Right renal cortex interstitium (tissue), 3 donors: ENCODE results near the gene NAGPA. TPM values are rescaled to one million over a fixed set of nuclear protein-coding genes. Genes with fewer than 3 reads are reported as not detected.

Experiments used
- DNase-seq, 3 donors: peaks; one replicate each; pipeline ENCODE4 v3.0.0-alpha.2; 2013; ENCODE audit warnings: low read depth in 3 of 3, low spot score in 2 of 3
- polyA plus RNA-seq, 3 donors: library from polyadenylated mRNA; unstranded; fragments of 120-200 nt; gene quantifications; one replicate each; pipeline ENCODE4 v1.2.1, GENCODE V29; 2013; ENCODE audit not compliant: insufficient read length in 3 of 3

NAGPA gene
- polyA plus RNA-seq, 3 donors: 8.4 to 9.0 (median 8.6) TPM

DNA sequence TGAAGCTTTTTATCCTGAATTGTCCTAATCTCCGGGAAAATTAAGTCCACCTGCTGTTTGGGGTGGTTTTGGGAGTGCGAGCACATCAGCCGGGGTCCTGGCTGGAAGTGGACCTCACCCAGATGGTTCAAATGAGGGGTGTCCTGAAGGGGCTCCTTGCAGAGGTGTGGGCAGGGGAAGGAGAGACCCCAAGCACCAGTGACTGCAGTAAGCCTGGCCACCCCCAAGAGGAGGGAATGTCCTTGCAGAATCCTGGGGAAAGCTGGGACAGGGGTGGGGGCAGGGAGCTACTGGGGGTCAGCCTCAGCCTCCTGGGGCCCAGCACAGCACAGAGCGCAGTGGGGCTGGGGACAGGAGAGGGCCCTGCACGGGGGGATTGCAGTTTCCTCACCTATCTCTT, 29.4 kb downstream of the NAGPA start:
- no peak for DNase-seq

DNA sequence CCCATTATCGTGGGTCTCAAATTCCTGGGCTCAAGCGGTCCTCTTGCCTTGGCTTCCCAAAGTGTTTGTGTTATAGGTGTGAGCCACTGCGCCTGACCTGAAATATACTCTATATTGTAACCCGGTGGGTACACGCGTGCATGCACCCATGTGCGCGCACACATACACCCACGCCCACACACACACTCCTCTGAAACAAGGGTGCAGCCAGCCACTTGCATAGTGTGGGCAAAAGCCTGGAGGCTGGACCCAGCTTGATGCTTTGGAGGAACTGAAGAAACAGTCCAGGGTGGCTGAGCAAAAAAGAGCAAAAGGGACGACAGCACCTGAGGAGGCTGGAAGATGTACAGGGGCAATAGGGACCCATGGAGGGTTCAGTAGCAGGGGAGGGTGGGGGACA, 29.9 kb downstream of the NAGPA start:
- no peak for DNase-seq

DNA sequence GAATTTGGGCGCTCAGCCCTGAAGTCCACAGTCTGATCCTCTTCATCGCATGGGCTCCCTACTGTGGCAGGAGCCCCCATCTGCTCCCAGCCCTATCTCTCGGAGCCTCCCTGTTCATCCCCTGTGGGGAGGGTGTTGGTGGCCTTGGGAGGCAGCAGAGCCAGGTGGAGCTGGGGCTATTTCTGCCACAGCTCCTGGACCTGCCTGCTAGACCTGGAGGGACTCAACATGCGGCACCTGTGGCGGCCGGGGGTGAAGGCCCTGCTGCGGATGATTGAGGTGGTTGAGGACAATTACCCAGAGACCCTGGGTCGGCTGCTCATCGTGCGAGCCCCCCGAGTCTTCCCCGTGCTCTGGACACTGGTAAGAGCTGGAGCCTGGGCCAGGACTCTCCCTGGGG, 30.5 kb downstream of the NAGPA start:
- DNase-seq: no peak

DNA sequence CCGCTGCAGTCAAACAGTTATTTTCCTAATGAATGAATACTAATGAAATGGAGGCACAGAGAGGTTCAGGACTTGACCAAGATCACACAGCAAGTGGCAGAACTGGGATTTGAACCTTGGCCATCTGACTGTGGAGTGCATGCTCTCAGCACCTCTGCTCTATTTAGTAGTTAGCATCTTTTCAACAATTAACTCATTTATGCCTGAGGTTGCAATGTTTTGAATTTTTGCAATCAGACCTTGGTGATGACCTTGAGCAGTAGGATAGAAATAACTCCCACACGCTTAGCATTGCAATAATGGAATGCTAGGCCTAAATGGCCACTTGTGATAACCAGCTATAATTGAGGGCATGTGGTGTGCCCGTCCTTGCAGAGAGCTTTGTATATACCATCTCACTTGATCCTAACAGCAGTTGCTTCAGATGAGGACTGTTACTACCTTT, 31.0 kb downstream of the NAGPA start:
- no peak for DNase-seq

DNA sequence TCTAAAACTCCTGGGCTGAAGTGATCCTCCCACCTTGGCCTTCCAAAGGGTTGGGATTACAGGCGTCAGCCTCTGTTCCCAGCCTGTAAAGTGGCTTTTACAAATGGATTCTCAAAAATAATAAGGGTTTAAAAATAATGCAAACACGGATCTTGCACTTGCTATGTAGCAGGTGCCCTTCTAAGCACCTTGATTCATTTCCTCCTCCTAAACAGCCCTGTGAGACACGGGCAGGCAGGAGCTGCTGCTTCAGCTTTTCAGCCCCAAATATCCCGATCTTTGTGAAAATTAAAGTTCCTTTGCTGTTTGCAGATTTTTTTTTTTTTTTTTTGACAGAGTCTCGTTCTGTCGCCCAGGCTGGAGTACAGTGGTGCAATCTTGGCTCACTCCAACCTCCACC, 31.7 kb downstream of the NAGPA start:
- no peak for DNase-seq

DNA sequence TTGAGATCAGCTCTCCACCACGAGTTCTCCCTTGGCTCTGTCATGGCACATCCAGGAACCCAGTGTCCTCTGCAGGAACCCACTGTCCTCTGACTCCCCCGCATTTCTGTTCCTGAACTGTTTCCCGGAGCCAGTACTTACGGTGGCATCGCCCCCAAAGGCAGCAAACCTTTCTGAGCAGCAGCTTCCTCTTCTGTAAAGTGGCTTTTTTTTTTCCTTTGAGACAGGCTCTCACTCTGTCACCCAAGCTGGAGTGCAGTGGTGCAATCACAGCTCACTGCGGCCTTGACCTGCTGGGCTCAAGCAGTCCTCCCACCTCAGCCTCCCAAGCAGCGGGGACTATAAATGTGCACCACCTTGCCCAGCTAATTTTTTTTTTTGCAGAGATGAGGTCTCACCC, 32.2 kb downstream of the NAGPA start:
- DNase-seq: no peak

DNA sequence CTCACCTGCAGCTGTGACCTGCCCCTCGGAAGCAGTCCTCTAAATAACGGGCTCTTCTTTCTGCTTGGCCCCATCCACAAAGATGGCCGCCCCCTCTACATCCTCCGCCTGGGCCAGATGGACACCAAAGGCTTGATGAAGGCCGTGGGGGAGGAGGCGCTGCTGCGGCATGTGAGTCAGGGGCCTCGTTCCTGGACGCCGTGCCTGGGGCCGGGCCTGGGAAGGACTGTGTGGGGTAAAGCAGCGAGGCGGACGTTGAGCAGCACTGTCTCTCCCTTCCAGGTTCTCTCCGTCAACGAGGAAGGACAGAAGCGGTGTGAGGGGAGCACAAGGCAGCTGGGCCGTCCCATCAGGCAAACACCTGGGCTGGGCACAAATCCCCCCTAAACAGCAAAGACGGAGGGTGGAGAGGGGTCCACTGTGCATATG, 33.1 kb downstream of the NAGPA start:
- no peak for DNase-seq

DNA sequence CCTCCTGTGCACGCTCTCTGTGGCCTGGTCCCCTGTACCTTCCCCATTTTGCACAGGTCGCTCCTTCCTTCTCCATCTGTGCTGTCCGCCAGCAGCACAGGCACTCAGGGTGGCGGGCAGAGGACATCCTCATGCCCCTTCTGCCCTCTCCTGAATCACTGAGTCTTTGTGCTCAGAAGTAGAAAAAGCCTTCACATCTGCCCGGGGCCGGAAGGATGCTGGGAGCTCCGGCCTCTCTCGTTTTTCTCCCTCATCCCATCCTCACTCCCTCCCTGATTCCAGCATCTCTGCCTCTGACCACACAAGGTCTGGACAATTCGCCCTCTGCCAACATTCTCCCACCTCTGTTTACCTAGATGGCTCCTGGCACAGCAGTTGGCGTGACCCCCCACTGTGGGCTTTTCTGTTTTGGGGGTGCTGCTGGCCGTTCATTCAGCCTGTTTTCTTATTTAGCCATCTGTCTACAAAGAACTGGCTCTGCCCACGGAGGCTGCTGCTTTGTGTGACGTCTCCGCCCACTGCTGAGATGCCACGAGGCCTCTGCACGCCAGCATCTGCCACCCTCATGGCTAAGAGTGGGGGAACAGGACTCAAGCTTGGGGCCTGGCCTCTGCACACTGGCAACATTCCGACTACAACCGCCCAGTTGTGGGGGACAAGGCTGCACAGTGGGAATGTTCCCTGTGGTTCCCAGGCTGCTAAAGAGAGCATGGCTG, 38.9 kb downstream of the NAGPA start:
- DNase-seq: no peak

DNA sequence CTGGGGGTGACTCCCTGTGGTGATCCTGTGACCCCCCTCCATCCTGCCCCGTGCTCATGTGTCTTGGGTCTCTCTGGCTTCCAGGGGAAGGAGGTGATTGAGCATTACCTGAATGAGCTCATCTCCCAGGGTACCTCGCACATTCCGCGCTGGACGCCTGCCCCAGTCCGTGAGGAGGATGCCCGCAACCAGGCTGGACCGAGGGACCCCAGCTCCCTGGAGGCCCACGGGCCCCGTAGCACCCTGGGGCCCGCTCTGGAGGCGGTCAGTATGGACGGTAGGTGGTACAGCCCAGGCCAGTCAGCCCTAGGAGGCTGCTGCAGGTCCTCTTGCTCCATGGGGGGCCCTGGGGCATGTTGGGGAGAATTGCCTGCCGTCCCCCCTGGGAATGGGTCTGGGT, 42.0 kb downstream of the NAGPA start:
- DNase-seq: no peak

DNA sequence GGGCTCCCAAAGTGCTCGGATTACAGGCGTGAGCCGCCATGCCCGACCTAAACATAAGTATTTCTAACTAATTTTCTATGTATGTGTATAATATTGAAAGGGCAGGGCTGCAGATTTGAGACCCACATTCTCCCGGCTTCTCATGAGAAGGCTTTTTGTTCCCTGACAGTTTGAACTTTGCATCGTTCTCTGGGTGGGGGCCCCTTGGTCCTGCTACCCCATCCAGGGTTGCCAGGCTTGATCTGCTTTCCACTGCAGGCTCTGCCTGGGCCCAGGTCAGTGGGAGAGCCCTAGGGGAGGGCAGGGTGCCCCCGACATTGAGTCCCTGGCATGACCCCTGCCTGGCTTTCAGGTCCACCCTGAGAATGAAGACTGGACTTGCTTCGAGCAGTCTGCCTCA, 43.3 kb downstream of the NAGPA start:
- DNase-seq: no peak

DNA sequence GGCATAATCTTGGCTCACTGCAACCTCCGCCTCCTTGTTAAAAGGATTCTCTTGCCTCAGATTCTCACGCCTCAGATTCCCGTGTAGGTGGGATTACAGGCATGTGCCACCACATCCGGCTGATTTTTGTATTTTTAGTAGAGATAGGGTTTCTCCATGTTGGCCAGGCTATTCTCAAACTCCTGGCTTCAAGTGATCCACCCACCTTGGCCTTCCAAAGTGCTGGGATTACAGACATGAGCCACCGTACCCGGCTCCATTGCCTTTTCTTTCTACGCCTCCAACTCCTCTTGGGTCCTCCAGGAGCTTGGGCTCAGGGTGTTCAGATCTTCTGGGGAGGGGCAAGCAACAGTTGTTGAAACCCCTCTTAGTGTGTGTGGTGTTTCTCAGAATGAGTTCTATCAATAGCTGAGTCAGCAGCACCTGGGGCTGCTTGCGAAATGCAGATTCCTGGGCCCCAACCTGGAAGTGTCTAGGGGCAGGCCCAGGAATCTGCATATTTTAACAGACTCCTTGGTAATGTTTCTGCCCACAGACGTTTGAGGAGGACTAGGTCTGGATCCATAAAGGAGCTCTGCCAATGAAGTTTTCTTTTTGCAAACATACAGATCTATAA, 44.2 kb downstream of the NAGPA start:
- DNase-seq: no peak

DNA sequence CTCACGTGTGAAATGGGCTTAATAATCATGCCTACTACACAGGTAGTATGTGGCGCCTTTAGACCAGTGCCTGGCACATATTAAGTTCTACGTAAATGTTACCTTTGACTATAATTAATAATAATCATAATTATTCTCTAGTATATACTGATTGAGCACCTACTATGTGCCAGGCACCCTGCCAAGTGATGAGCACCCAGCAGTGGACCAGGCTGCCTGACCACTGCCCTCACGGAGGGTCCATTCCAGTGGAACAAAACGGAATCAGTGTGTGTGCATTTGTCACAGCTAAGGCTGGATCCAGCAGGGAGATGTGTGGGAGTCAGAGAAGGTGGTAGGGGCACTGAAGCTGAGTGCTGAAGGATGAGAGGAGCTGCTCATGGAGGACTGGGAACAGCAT, 45.1 kb downstream of the NAGPA start:
- no peak for DNase-seq

DNA sequence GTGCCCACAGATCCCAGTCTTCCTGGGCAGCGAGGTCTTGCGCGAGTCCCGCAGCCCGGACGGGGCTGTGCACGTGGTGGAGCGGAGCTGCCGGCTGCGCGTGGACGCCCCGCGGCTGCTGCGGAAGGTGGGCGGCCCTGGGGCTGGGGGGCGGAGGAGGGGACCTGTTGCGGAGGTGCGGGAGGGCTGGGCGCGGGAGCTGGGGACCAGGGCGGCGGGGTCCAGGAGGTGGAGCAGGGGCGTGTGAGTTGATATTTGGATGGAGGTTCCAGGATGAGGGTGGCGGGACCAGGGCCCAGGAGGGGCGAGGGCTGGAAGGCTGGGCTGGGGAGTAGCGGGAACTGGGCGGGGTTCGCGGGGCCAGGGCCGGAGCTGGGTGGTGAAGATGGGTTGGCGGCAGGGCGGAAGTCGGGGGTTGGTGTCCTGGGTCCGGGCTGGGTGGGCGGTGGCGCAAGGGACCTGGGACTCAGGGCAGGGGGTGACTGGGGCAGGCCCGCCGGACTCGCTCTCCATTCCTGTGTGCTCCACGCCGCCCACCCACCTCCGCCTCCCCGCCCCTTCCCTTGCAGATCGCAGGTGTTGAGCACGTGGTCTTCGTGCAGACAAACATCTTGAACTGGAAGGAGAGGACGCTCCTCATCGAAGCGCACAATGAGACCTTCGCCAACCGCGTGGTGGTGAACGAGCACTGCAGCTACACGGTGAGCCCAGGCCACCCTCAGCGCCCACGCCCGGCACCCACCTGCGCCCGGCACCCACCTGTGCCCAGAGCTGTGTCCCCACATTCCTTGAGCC, 46.0 kb downstream of the NAGPA start:
- no peak for DNase-seq

DNA sequence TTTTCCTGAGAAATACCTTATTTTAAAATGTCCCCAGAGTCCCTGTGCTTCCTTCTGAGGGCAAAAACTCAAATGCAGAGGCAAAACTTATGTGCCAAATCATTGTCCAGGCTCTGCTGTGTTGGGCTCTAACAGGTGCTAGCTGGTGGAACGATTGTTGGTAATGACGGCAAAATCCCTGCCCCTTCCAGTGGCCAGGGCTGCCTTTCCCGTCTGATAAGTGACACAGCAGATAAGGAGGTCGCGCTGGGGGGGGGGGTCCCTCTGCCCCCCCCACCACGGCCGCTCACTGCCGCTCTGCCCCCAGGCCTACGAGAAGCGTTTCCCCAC, 46.5 kb downstream of the NAGPA start:
- no peak for DNase-seq

DNA sequence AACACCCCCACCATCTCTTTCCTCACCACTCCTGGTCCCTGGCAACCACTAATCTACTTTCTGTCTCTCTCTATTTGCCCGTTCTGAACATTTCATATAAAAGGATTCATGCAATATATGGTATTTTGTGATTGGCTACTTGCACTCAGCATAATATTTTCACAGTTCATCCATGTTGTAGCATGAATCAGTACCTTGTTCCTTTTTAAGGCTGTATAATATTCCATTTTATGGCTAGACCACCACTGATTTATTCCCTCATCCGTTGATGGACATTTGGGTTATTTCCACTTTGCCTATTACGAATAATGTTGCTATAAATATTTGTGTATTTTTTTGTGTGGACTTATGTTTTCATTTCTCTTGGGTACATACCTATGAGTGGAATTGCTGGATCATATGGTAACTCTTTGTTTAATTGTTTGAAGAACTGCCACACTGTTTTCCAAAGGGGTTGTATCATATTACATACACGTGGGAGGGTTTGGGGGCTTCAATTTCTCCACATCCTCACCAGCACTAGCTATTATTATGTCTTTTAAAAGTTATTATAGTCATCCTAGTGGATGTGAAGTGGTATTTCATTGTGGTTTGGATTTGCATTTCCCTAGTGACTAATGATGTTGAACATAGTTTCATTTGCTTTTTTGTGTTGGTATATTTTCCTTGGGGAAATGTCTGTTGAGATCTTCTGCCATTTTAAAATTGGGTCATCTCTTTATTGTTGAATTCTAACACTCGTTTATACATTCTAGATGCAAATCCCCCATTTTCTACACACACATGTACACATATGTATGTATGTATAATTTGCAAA, 49.4 kb downstream of the NAGPA start:
- no peak for DNase-seq

DNA sequence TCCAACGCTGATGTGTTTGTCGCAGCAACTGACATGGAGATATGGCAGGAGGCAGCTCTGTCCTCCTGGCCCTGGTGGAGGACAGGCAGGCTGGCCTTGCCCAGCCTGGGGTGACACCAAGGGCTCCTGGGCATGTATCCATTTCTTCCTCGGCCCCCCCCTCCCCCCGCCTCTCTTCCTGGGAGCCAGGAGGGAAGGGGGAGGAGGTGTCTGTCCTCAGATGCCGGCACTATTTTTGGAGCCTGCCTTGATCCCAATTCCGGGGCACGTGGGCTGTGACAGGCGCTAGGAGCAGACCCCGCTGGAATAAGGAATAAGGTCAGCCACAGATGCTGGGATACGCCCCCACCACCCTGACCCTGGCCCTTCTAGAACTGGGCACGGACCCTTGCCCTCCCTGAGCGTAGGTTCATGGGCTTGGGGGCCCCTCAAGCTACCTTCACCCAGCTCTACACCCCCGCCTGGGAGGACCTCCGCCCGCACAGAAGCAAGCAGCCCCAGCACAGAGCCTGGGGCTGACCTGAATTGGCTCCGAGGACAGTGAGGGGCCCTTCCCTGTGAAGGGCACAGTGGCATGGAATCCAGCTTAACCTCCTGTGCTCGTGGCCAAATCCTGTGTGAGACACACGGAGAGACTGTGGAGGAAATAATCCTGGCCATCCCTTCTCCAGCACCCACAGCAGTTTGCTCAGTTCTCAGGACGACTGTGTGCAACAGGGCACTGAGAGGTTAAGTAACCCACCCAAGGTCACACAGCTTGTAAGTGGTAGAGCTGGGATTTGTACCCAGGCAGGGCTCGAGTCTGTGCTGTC, 51.5 kb downstream of the NAGPA start:
- DNase-seq: no peak

DNA sequence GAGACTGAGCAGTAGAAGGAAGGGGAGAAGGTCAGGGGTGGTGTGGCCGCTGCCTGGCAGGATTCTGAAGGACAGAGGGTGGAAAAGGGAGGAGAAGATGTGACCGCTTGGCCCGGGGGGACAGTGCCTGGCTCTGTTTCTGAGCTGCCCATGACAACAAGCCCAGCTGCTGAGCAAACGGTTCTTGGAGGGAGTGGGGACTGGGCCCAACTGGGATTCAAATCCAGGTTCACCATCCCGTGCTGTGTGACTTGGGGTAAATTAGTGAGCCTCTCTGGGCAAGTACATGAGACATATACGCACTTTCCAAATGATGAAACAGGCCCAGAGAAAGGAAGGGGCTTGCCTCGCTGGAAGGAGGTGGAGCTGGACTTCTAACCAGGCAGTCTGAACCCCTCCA, 52.3 kb downstream of the NAGPA start:
- DNase-seq: no peak

DNA sequence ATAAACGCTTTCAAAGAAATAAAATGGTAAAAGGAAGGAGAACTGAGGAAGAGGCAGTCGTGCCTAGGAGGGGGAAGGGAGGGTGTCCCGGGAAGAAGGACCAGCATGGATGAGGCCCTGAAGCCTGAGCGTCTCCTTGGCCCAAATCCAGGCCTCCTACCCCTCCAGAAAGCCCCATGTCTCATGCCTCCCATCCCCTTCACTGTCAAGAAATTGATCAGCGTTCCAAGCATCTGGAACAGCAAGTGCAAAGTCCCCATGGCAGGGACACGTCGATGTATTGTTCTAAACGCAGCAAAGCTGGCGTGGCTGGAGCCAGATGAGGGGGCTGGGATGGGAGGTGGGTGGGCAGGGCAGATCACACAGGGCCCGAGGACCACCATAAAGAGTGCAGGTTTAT, 53.0 kb downstream of the NAGPA start:
- DNase-seq: no peak

DNA sequence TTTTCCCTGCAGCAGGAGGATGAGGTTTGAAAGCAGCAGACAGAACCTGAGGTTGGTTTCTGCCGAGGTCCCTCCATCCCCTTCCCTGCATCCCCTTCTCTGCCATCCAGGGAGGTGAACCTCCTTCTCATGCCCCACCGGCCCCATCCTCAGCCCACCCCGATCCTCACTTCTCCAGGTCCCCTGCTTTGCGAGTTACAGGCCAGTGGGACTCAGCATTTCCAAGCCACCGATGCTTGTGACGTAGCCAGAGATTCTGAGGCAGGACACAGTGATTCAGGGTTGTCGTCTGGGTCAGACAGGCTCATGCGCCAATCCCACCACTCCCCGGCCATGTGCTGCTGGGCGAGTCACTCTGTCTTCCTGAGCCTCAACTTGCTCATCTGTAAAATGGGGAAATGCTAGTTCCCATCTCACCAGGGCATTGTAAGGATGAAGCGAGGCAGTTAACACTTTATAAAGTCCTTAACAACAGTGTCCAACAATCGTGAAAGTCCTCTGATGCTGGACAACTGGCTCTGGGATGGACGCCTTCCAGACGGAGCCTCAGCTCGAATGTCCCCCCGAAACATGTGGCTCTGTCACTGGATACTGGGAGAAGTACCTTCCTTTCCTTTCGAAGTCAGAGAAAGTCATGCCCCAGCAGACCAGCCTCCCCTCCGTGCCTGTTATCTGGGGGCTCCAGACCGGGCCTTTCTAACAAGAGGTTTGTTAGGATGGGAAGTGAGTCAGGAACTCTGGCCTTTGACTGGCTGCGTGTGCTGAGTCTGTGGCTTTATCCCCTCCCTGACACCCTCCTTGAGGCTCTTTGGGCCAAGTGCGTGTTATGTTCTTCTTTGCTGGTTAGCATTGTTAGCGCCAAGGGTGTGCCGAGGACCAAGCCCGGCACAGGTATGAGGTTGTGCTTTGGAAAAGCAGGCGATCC, 53.7 kb downstream of the NAGPA start:
- DNase-seq: no peak
